ENCODE measurements around the gene TAX1BP3.

Gene TAX1BP3

GRCh38 chr17:3657874-3658783 is 10.2 kb downstream of the TAX1BP3 start:
- no peak for DNase-seq

- DNase-seq: no peak
Measured at GRCh38 chr17:3657588-3657869, 10.8 kb downstream of the TAX1BP3 start.

GRCh38 chr17:3656755-3657587 is 11.4 kb downstream of the TAX1BP3 start:
- DNase-seq: no peak

- no peak for DNase-seq
Measured at GRCh38 chr17:3656353-3656752, 12.0 kb downstream of the TAX1BP3 start.

GRCh38 chr17:3655766-3656165 is 12.6 kb downstream of the TAX1BP3 start:
- DNase-seq: no peak

GRCh38 chr17:3647769-3648555 is 20.4 kb downstream of the TAX1BP3 start:
- DNase-seq: peak; percentile 48

- DNase-seq: no peak
Measured at GRCh38 chr17:3647251-3647650, 21.1 kb downstream of the TAX1BP3 start.

GRCh38 chr17:3645310-3645709 is 23.1 kb downstream of the TAX1BP3 start:
- no peak for DNase-seq

- no peak for DNase-seq
Measured at GRCh38 chr17:3643889-3644349, 24.5 kb downstream of the TAX1BP3 start.

- DNase-seq: no peak
Measured at GRCh38 chr17:3641717-3642486, 26.5 kb downstream of the TAX1BP3 start.

GRCh38 chr17:3641014-3641413 is 27.4 kb downstream of the TAX1BP3 start:
- DNase-seq: no peak

- no peak for DNase-seq
Measured at GRCh38 chr17:3639981-3640596, 28.3 kb downstream of the TAX1BP3 start.

GRCh38 chr17:3636908-3637373 is 31.4 kb downstream of the TAX1BP3 start:
- DNase-seq: peak; percentile 20

GRCh38 chr17:3636154-3636907 is 32.0 kb downstream of the TAX1BP3 start, which contains the start of the genes CTNS and SHPK:
Gene CTNS, plus strand, starts transcription at chr17:3636760. Its CDS starts 3,447 bp downstream, at chr17:3640207.
Gene SHPK, minus strand, starts transcription at chr17:3636250. Its CDS starts 31 bp downstream, at chr17:3636219.
- peak; percentile 95 for DNase-seq

- no peak for DNase-seq
Measured at GRCh38 chr17:3635474-3636153, 32.8 kb downstream of the TAX1BP3 start.

- no peak for DNase-seq
Measured at GRCh38 chr17:3632287-3632686, 36.1 kb downstream of the TAX1BP3 start.

GRCh38 chr17:3630781-3631180 is 37.6 kb downstream of the TAX1BP3 start:
- DNase-seq: no peak

GRCh38 chr17:3627769-3628167 is 40.6 kb downstream of the TAX1BP3 start:
- no peak for DNase-seq

- no peak for DNase-seq
Measured at GRCh38 chr17:3626831-3627768, 41.3 kb downstream of the TAX1BP3 start.

Measured in CD4-positive, alpha-beta T cell treated with Interleukin-17A for 4 hours (primary cell).